Parathyroid adenoma (tissue), 2 donors: ENCODE results near the gene ZNF83.

Experiments used
- H2AFZ ChIP-seq: fragments of 300-600 bp; sonication (generic); one replicate; pipeline ENCODE4 v1.7.0; 2017; ENCODE audit warnings: antibody characterized with exemption, mild to moderate bottlenecking
- H3K27ac ChIP-seq: fragments of 300-600 bp; sonication (generic); one replicate; pipeline ENCODE4 v1.7.0; 2017
- H3K27me3 ChIP-seq: fragments of 300-600 bp; sonication (generic); one replicate; pipeline ENCODE4 v1.7.0; 2017; ENCODE audit warnings: low read length; ENCODE audit not compliant: control insufficient read depth, insufficient read depth
- H3K36me3 ChIP-seq: fragments of 300-600 bp; sonication (generic); one replicate; pipeline ENCODE4 v1.7.0; 2017; ENCODE audit warnings: low read length; ENCODE audit not compliant: control insufficient read depth, insufficient read depth
- H3K4me1 ChIP-seq: fragments of 300-600 bp; sonication (generic); one replicate; pipeline ENCODE4 v1.7.0; 2017; ENCODE audit warnings: control low read depth
- H3K4me2 ChIP-seq: fragments of 300-600 bp; sonication (generic); one replicate; pipeline ENCODE4 v1.7.0; 2017; ENCODE audit warnings: low read length
- H3K4me3 ChIP-seq: fragments of 300-600 bp; sonication (generic); one replicate; pipeline ENCODE4 v1.7.0; 2017; ENCODE audit warnings: low read depth, low read length
- H3K79me2 ChIP-seq: fragments of 300-600 bp; sonication (generic); one replicate; pipeline ENCODE4 v1.7.0; 2017; ENCODE audit warnings: control low read depth
- H3K9ac ChIP-seq: fragments of 300-600 bp; sonication (generic); one replicate; pipeline ENCODE4 v1.7.0; 2017; ENCODE audit warnings: mild to moderate bottlenecking
- H3K9me3 ChIP-seq: fragments of 300-600 bp; sonication (generic); one replicate; pipeline ENCODE4 v1.7.0; 2017; ENCODE audit warnings: low read length; ENCODE audit not compliant: control insufficient read depth
- CTCF ChIP-seq: fragments of 300-600 bp; sonication (generic); IDR thresholded peaks from one replicate; pipeline ENCODE4 v1.7.0; 2017; ENCODE audit warnings: antibody characterized with exemption, mild to moderate bottlenecking
- donor health status: primary hyperparathyroidism.

ZNF83 gene

GRCh38 chr19:52673014-52673413, 34.9 kb upstream of the ZNF83 start:
- no peak for TF ChIP-seq CTCF
- H3K9me3 ChIP-seq = no peaks in the 10 kb centered on the region
- no peak overlapping the region for H2AFZ ChIP-seq
- no peak overlapping the region for H3K4me2 ChIP-seq
- no peak overlapping the region for H3K4me3 ChIP-seq
- no peak overlapping the region for H3K9ac ChIP-seq
- H3K27ac ChIP-seq = no peak overlapping the region
- no peaks in the 10 kb centered on the region for H3K27me3 ChIP-seq
- no peaks in the 10 kb centered on the region for H3K4me1 ChIP-seq
- peaks cover 4% of the 10 kb centered on the region for H3K79me2 ChIP-seq
- H3K36me3 ChIP-seq = no peaks in the 10 kb centered on the region

DNA sequence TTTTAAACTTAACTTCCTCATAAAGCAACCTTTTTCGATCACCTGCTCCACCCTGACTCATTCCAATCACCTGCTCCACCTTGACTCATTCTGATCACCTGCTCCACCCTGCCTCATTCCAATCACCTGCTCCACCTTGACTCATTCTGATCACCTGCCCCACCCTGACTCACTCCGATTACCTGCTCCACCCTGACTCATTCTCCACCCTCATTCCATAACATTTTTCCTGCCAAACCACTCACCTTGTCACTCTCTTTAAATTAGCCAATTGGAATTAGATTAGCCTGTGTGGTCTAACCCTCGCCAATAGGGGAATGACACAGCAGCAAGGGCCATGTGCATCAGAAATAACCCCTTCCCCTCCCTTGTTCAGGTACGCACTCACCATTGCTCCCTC, 31.9 kb upstream of the ZNF83 start:
- Histone ChIP-seq H3K9ac (no peak overlapping the region), H3K4me1 (no peaks in the 10 kb centered on the region), H3K4me3 (no peak overlapping the region), H3K4me2 (no peak overlapping the region), H2AFZ (no peak overlapping the region), H3K79me2 (no peaks in the 10 kb centered on the region), H3K27me3 (no peaks in the 10 kb centered on the region), H3K27ac (no peak overlapping the region), H3K9me3 (no peaks in the 10 kb centered on the region), H3K36me3 (no peaks in the 10 kb centered on the region)
- no peak for TF ChIP-seq CTCF

GRCh38 chr19:52669586-52669985, 31.4 kb upstream of the ZNF83 start:
- no peaks in the 10 kb centered on the region for H3K27me3 ChIP-seq
- TF ChIP-seq CTCF = no peak
- H3K9ac ChIP-seq = no peak overlapping the region

DNA sequence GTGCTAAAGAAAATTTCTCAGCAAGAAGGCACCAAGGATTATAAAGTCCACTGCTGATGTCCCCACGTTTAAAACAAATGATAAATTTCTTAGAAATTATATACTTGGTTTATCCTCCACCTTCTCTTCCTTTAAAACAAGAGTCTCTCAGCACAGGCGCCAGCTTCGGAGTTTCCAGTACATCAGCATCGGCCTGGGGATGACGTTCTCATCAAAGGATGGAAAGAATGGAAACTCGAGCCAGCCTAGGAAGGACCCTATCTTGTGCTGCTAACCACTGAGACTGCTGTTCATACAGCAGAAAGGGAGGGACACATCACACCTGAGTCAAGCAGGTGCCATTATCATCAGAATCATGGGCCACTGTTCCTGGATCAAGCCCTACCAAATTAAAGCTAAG, 29.8 kb upstream of the ZNF83 start:
- Histone ChIP-seq H3K36me3 (no peaks in the 10 kb centered on the region), H3K27me3 (no peaks in the 10 kb centered on the region), H3K9me3 (no peaks in the 10 kb centered on the region)

More at GRCh38 chr19:52669586-52669985, 31.4 kb upstream of the ZNF83 start:
- H3K79me2 ChIP-seq = no peaks in the 10 kb centered on the region
- no peaks in the 10 kb centered on the region for H3K36me3 ChIP-seq
- no peaks in the 10 kb centered on the region for H3K4me1 ChIP-seq
- H3K4me3 ChIP-seq = no peak overlapping the region
- H2AFZ ChIP-seq = no peak overlapping the region
- no peaks in the 10 kb centered on the region for H3K9me3 ChIP-seq
- no peak overlapping the region for H3K4me2 ChIP-seq
- no peak overlapping the region for H3K27ac ChIP-seq

More for the DNA sequence above, 29.8 kb upstream of the ZNF83 start:
- no peak overlapping the region for H2AFZ ChIP-seq
- TF ChIP-seq CTCF = no peak
- H3K4me2 ChIP-seq = no peak overlapping the region
- H3K4me3 ChIP-seq = no peak overlapping the region
- no peak overlapping the region for H3K9ac ChIP-seq
- no peaks in the 10 kb centered on the region for H3K79me2 ChIP-seq
- H3K4me1 ChIP-seq = peaks cover 3% of the 10 kb centered on the region
- no peak overlapping the region for H3K27ac ChIP-seq
